Measurements from ENCODE around the gene GRHL3. TPM values are rescaled to one million over a fixed set of nuclear protein-coding genes. Genes with fewer than 3 reads are reported as not detected.

The GRHL3 gene
- total RNA-seq, 2 experiments from 2014 or later, result not detected

- intact Hi-C loops (cut with micrococcal nuclease), result no loop called here
- CTCF ChIA-PET, result no interaction called here
Observed at GRCh38 chr1:24345334-24345733, 26.2 kb downstream of the GRHL3 start.

GRCh38 chr1:24347159-24347934 is 28.2 kb downstream of the GRHL3 start:
- Mint-ChIP-seq H3K36me3 (ENCODE audit: low read depth) (no peaks in the 10 kb centered on the region), H3K4me1 (ENCODE audit: low read depth) (peaks cover 28% of the 10 kb centered on the region), H3K9me3 (no peaks in the 10 kb centered on the region), H3K27ac (no peak overlapping the region), H3K4me3 (no peak overlapping the region), H3K27me3 (peaks cover 6% of the 10 kb centered on the region)
- no peak for DNase-seq
- TF ChIP-seq, protein P1, sequence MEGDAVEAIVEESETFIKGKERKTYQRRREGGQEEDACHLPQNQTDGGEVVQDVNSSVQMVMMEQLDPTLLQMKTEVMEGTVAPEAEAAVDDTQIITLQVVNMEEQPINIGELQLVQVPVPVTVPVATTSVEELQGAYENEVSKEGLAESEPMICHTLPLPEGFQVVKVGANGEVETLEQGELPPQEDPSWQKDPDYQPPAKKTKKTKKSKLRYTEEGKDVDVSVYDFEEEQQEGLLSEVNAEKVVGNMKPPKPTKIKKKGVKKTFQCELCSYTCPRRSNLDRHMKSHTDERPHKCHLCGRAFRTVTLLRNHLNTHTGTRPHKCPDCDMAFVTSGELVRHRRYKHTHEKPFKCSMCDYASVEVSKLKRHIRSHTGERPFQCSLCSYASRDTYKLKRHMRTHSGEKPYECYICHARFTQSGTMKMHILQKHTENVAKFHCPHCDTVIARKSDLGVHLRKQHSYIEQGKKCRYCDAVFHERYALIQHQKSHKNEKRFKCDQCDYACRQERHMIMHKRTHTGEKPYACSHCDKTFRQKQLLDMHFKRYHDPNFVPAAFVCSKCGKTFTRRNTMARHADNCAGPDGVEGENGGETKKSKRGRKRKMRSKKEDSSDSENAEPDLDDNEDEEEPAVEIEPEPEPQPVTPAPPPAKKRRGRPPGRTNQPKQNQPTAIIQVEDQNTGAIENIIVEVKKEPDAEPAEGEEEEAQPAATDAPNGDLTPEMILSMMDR (IDR thresholded peaks at IDR 0.05), result no peak
- intact Hi-C loops (cut with micrococcal nuclease), result no loop called here
- ATAC-seq, result no peak
- POLR2A ChIA-PET, result no interaction called here
- CTCF ChIA-PET, result interaction anchor here (1.3 to 2.0 kb wide), 2 partner anchors 44 to 148 kb away, joined by 4 to 6 read pairs; no protein-coding TSS in a partner anchor

More at GRCh38 chr1:24345334-24345733, 26.2 kb downstream of the GRHL3 start:
- H3K36me3 Mint-ChIP-seq (ENCODE audit: low read depth), result no peaks in the 10 kb centered on the region
- no peak overlapping the region for H3K27ac Mint-ChIP-seq
- peaks cover 6% of the 10 kb centered on the region for H3K27me3 Mint-ChIP-seq
- ATAC-seq (no peak), DNase-seq (no peak)
- no peak overlapping the region for H3K4me3 Mint-ChIP-seq
- POLR2A ChIA-PET, result no interaction called here
- no peaks in the 10 kb centered on the region for H3K9me3 Mint-ChIP-seq
- peaks cover 10% of the 10 kb centered on the region for H3K4me1 Mint-ChIP-seq (ENCODE audit: low read depth)
- TF ChIP-seq, protein P1 (IDR thresholded peaks at IDR 0.05), result no peak

DNA sequence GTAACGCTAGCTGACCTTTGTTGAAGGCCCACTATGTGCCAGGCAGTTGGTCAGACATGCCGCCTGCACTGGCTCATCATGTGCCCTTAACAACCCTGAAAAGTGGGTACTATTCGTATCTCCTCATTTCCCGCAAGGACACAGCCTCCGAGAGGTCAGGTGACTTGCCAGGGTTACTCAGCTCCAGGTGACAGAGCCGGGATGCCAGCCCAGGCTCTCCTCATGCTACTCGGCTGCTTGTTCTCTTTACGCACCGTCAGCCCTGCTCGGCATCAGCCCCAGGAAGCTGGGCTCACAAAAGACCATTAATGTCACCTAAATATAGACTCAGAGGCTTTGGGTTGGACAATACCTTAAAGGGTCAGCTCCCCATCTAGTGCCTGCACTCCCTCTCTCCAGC is 29.0 kb downstream of the GRHL3 start:
- TF ChIP-seq, protein P1 (IDR thresholded peaks at IDR 0.05), result no peak
- Mint-ChIP-seq H3K36me3 (ENCODE audit: low read depth) (no peaks in the 10 kb centered on the region), H3K4me1 (ENCODE audit: low read depth) (peaks cover 37% of the 10 kb centered on the region), H3K27ac (no peak overlapping the region), H3K9me3 (no peaks in the 10 kb centered on the region), H3K27me3 (peaks cover 6% of the 10 kb centered on the region), H3K4me3 (no peak overlapping the region)
- ChIA-PET CTCF (interaction anchor here (0.7 to 3.3 kb wide), 5 partner anchors 19 to 340 kb away, joined by 3 to 15 read pairs (median 4); no protein-coding TSS in a partner anchor), POLR2A (interaction anchor here (0.9 kb wide), 1 partner anchor 12 kb away, joined by 3 read pairs; no protein-coding TSS in a partner anchor)
- ATAC-seq (no peak), DNase-seq (no peak)
- intact Hi-C loops (cut with micrococcal nuclease), result no loop called here

GRCh38 chr1:24349891-24350290 is 30.7 kb downstream of the GRHL3 start:
- intact Hi-C loops (cut with micrococcal nuclease), result no loop called here
- ATAC-seq (peak; percentile 77), DNase-seq (peak; percentile 67)
- Mint-ChIP-seq H3K36me3 (ENCODE audit: low read depth) (no peaks in the 10 kb centered on the region), H3K4me3 (no peak overlapping the region), H3K27ac (peak overlapping the region; percentile 39), H3K27me3 (peaks cover 6% of the 10 kb centered on the region), H3K4me1 (ENCODE audit: low read depth) (peaks cover 37% of the 10 kb centered on the region), H3K9me3 (no peaks in the 10 kb centered on the region)
- TF ChIP-seq, protein P1 (IDR thresholded peaks at IDR 0.05), result no peak
- ChIA-PET POLR2A (no interaction called here), CTCF (interaction anchor here (0.5 to 3.3 kb wide), 5 partner anchors 11 to 151 kb away, joined by 3 to 15 read pairs (median 3); partner anchors contain the start of gene STPG1)

DNA sequence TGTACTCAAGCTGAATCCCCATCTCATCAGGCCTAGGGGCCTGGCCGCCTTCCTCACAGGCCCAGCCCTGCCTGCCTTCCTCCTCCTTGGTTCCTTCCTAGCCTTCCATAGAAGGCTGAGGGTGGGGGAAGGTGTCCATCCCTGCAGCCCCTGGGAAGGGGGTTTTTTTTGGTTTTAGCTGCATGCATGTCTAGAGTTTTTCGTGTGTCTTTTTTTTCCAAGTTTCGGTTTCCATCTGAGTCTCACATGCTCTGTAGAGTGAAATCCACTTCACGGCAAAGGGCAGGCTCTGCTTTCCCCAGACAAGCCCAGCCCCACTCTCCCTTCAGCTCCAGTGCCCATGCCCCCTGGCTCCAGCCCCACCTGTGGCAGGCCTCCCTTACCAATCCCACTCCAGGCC is 32.1 kb downstream of the GRHL3 start:
- Mint-ChIP-seq H3K27me3 (peaks cover 3% of the 10 kb centered on the region), H3K4me1 (ENCODE audit: low read depth) (peaks cover 37% of the 10 kb centered on the region), H3K4me3 (no peak overlapping the region), H3K27ac (peak overlapping the region; percentile 31), H3K9me3 (no peaks in the 10 kb centered on the region), H3K36me3 (ENCODE audit: low read depth) (no peaks in the 10 kb centered on the region)
- intact Hi-C loops (cut with micrococcal nuclease), result no loop called here
- TF ChIP-seq, protein P1 (IDR thresholded peaks at IDR 0.05), result no peak
- ATAC-seq (peak; percentile 61), DNase-seq (peak; percentile 35)
- POLR2A ChIA-PET, result no interaction called here
- CTCF ChIA-PET, result interaction anchor here (1.1 to 3.3 kb wide), 7 partner anchors 13 to 152 kb away, joined by 3 to 20 read pairs (median 9); partner anchors contain the start of gene NIPAL3

All from activated CD8-positive, alpha-beta T cell treated with anti-CD3 and anti-CD28 coated beads for 36 hours (primary cell).